Esophagus squamous epithelium (tissue), 5 donors: ENCODE measurements around the gene WFDC12. TPM values are rescaled to one million over a fixed set of nuclear protein-coding genes. Genes with fewer than 3 reads are reported as not detected.
"Not testable (repeated sequence)": the region's sequence is repeated elsewhere in the genome, so short reads cannot be mapped to it uniquely, and the experiment has no call there.

Experiments used
- DNase-seq: peaks from one replicate; lab custom pipeline; 2025; lab: John Stamatoyannopoulos, UW
- H3K27ac ChIP-seq, 4 donors: fragments of 200-600 bp; sonication (generic); one replicate each; pipeline ENCODE4 v1.5.1; 2016 to 2019; ENCODE audit warnings: mild to moderate bottlenecking in 1 of 4
- H3K27me3 ChIP-seq, 4 donors: fragments of 200-600 bp; sonication (generic); 1 replicate in 3 of 4; 2 replicates in 1 of 4; pipeline versions ENCODE4 v1.5.1 to v1.6.0; 2017 to 2021; ENCODE audit warnings: antibody characterized with exemption in 1 of 4
- H3K36me3 ChIP-seq, 3 donors: fragments of 200-600 bp; sonication (generic); one replicate each; pipeline ENCODE4 v1.5.1; 2016 to 2019
- H3K4me1 ChIP-seq, 3 donors: fragments of 200-600 bp; sonication (generic); one replicate each; pipeline ENCODE4 v1.5.1; 2017 to 2019
- H3K4me3 ChIP-seq, 4 donors: fragments of 200-600 bp; sonication (generic); 1 replicate in 3 of 4; 2 replicates in 1 of 4; pipeline ENCODE4 v1.5.1; 2016 to 2019; ENCODE audit warnings: mild to moderate bottlenecking in 2 of 4, moderate library complexity in 1 of 4
- H3K9me3 ChIP-seq, 3 donors: fragments of 200-600 bp; sonication (generic); one replicate each; pipeline ENCODE4 v1.5.1; 2016 to 2019
- POLR2A ChIP-seq, 4 donors: fragments of 450-650 bp; IDR thresholded peaks; one replicate each; pipeline ENCODE4 v1.6.1; 2017; ENCODE audit warnings: antibody characterized with exemption in 4 of 4, mild to moderate bottlenecking in 4 of 4, moderate library complexity in 3 of 4
- WGBS, 2 donors: methylation state at CpG; one replicate each; pipeline ENCODE4 v1.1.5; 2018; 5-methylcytosine and 5-hydroxymethylcytosine counted together
- intact Hi-C: fragments of 100-400 bp; cut with DNase I; formaldehyde crosslinking; loops from one replicate; pipeline ENCODE4 v1.15.0; 2022
- total RNA-seq, 4 donors: library from RNA; depleted of rRNA; stranded (reverse); fragments of >200 nt; gene quantifications; one replicate each; pipeline ENCODE4 v1.1.0, GENCODE V29; 2016
- TF ChIP-seq, protein P1 (sequence below), 6 experiments: fragments of 450-650 bp in 4 of 6; fragments of 200-600 bp in 2 of 6; sonication (generic) in 2 of 6; IDR thresholded peaks; one replicate each; pipeline ENCODE4 v1.5.1; 2016 to 2019; ENCODE audit warnings: antibody characterized with exemption in 6 of 6, mild to moderate bottlenecking in 4 of 6, moderate library complexity in 4 of 6
- donor health status: DM: yes; HTN: yes; CAD: no.

The WFDC12 gene
- total RNA-seq, 4 donors from 2014 or later = 0.44 to 2.6 (median 0.64) TPM; not detected in 1

DNA sequence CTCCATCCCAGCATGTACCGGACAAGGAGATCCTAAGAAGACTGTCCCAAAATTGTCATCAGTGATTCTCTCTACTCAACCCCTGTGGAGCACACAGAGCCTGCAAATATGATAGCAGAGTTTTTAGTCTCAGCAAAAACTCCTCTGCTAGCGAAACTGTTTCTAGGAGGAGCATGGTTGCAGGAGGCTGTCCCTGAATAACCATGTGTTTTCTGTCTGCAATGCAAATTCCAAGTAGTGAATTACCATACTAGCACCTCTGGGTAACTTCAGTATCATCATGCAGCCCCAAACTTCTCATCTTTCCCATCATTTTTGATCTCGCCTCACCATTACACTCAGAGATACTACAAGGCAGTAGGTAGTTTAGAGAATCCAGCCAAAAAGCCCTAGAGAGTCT lies 24.8 kb upstream of the WFDC12 start:
- H3K27ac ChIP-seq = no peak overlapping the region
- peaks cover 0 to 6% (median 0%) of the 10 kb centered on the region in 3 donors for H3K4me1 ChIP-seq
- H3K9me3 ChIP-seq = no peaks in the 10 kb centered on the region
- H3K36me3 ChIP-seq = no peaks in the 10 kb centered on the region
- TF ChIP-seq, protein P1, sequence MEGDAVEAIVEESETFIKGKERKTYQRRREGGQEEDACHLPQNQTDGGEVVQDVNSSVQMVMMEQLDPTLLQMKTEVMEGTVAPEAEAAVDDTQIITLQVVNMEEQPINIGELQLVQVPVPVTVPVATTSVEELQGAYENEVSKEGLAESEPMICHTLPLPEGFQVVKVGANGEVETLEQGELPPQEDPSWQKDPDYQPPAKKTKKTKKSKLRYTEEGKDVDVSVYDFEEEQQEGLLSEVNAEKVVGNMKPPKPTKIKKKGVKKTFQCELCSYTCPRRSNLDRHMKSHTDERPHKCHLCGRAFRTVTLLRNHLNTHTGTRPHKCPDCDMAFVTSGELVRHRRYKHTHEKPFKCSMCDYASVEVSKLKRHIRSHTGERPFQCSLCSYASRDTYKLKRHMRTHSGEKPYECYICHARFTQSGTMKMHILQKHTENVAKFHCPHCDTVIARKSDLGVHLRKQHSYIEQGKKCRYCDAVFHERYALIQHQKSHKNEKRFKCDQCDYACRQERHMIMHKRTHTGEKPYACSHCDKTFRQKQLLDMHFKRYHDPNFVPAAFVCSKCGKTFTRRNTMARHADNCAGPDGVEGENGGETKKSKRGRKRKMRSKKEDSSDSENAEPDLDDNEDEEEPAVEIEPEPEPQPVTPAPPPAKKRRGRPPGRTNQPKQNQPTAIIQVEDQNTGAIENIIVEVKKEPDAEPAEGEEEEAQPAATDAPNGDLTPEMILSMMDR (IDR thresholded peaks at IDR 0.05) = no peak
- TF ChIP-seq POLR2A (IDR thresholded peaks at IDR 0.05) = no peak
- no peak for DNase-seq
- H3K27me3 ChIP-seq = peaks cover 0 to 40% (median 0%) of the 10 kb centered on the region in 4 donors
- WGBS, 2 donors = 78 to 100% methylated on average over 2 of the region's 3 CpGs
- intact Hi-C loops = no loop called here
- no peak overlapping the region for H3K4me3 ChIP-seq

DNA sequence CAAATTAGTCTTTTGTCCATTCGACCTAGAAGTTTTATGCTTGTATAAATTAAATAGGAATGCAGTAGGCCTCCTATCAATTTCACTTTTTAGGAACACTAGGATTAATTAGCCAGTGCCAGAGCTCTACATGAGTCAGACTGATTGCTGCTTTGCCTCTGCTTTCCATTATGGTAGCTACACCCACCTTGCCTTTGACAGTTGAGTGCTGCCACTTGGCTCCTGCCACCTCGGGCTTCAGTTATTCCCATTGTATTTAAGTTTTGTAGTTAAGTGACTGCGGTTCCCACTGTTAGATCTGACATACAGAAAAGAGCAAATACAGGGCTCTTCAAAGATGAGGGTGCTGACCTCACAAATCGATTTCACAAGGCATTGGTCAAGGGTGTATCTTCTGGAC lies 16.6 kb upstream of the WFDC12 start:
- Histone ChIP-seq H3K9me3 (no peaks in the 10 kb centered on the region), H3K4me3 (no peak overlapping the region), H3K27me3 (peaks cover 0 to 27% (median 0%) of the 10 kb centered on the region in 4 donors), H3K27ac (no peak overlapping the region), H3K36me3 (no peaks in the 10 kb centered on the region), H3K4me1 (peaks cover 0 to 9% (median 0%) of the 10 kb centered on the region in 3 donors)
- TF ChIP-seq, protein P1 (IDR thresholded peaks at IDR 0.05) = no peak
- TF ChIP-seq POLR2A (IDR thresholded peaks at IDR 0.05) = no peak
- no peak for DNase-seq
- 67 to 68% methylated on average over 4 of the region's 4 CpGs for WGBS, 2 donors
- intact Hi-C loops = no loop called here

DNA sequence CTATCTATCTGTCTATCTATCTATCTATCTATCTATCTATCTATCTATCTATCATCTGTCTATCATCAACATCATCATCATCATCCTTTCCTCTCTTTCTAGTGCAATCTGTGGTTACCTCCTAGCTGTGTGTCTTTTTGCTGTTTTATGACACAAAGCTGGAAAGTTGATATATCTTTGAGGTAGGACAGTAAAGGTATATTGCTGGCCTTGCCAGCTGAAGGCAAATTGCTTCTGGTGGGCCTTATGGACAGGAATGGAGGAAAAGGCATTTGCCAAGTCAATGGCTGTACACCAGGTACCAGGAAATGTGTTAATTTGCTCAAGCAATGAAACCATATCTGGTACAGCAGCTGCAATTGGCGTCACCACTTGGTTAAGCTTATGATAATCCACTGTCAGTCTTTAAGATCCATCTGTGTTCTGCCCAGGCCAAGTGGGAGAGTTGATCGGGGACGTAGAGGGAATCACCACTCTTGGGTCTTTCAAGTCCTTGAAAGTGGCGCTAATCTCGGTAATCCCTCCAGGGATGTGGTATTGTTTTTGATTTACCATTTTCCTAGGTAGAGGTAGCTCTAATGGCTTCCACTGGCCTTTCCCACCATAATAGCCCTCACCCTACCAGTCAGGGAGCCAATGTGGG lies 15.6 kb upstream of the WFDC12 start:
- not testable (repeated sequence) for H3K9me3 ChIP-seq, DNase-seq, H3K4me3 ChIP-seq, H3K36me3 ChIP-seq, H3K27ac ChIP-seq
- whole genome bisulfite sequencing, 2 donors = 88 to 100% methylated on average over 5 of the region's 5 CpGs
- Histone ChIP-seq H3K27me3 (peaks cover 0 to 26% (median 0%) of the 10 kb centered on the region in 4 donors), H3K4me1 (peaks cover 0 to 14% (median 0%) of the 10 kb centered on the region in 3 donors)
- intact Hi-C loops = loop anchor here (10.0 kb wide), 1 partner anchor 155 kb away; no protein-coding TSS in a partner anchor

DNA sequence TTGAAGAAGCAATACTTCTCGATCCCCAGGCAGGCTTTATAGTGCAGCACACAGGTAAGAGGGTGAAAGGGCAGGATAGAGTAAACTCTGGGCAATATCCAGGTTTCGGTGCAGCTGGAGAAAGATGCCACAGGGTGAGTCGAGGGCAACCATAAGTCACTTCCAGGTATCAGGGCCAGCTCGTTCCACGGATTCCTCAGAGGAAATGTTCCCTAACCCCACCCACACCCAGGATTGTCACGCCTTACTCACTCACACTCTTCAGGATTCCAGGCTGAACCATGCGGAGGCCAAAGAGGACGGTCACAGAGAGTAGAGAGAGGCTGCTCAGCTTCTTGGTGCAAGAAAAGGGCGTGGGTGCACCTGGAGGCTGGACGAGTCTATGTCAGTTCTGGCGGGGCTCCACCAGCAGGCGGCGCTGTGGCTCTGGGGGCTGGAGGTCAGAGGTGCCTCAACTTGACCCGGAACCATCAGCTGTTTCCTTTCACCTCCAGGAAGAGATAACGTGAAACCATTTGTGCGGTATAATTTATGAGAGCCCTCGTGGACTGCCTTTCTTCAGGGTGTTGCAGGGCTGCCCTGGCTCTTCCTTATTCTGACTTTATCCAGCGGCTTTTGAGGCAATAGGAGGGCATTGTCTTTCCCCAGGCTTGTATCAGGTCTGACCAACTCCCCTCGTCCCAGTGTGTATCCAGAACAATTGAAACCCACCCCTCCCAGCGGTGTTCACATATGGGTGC lies 14.5 kb upstream of the WFDC12 start:
- no peaks in the 10 kb centered on the region for H3K36me3 ChIP-seq
- H3K9me3 ChIP-seq = no peaks in the 10 kb centered on the region
- H3K4me1 ChIP-seq = peaks cover 0 to 14% (median 0%) of the 10 kb centered on the region in 3 donors
- TF ChIP-seq POLR2A (IDR thresholded peaks at IDR 0.05) = no peak
- TF ChIP-seq, protein P1 (IDR thresholded peaks at IDR 0.05) = peak; percentile 32 to 92 (median 76)
- 27 to 28% methylated on average over 15 to 18 of the region's 20 CpGs for WGBS, 2 donors
- H3K27ac ChIP-seq = no peak overlapping the region
- intact Hi-C loops = loop anchor here (10.0 kb wide), 1 partner anchor 156 kb away; no protein-coding TSS in a partner anchor
- H3K4me3 ChIP-seq = no peak overlapping the region
- no peak for DNase-seq
- H3K27me3 ChIP-seq = peaks cover 0 to 21% (median 0%) of the 10 kb centered on the region in 4 donors

DNA sequence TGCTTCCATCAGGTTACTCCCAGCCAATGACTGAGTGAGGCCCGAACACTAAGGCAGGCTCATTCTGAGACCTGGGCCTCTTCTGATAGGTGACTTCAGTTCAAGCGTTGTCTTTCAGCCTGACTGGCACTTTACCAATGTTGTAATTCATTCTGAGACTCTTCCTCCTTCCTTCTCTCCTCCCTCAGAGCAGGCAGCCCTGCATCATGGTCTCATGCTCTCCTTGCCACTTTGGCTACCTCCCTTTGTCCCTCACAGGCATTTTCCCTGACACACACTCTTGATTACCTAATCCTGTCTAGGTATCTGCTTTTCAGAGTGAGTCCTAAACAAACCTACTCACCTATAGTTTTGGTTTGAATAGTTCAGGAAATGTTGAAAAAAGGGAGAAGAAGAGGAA lies 12.6 kb upstream of the WFDC12 start:
- DNase-seq = no peak
- Histone ChIP-seq H3K27me3 (peaks cover 0 to 34% (median 0%) of the 10 kb centered on the region in 4 donors), H3K4me3 (no peak overlapping the region), H3K27ac (no peak overlapping the region), H3K36me3 (no peaks in the 10 kb centered on the region), H3K4me1 (peaks cover 0 to 14% (median 0%) of the 10 kb centered on the region in 3 donors), H3K9me3 (no peaks in the 10 kb centered on the region)
- intact Hi-C loops = loop anchor here (10.0 kb wide), 1 partner anchor 158 kb away; no protein-coding TSS in a partner anchor
- WGBS, 2 donors = 85 to 86% methylated on average over 1 to 2 of the region's 2 CpGs
- no peak for TF ChIP-seq POLR2A (IDR thresholded peaks at IDR 0.05)
- TF ChIP-seq, protein P1 (IDR thresholded peaks at IDR 0.05) = no peak
